ENCODE results near the gene IGF1R.

The IGF1R gene

DNA sequence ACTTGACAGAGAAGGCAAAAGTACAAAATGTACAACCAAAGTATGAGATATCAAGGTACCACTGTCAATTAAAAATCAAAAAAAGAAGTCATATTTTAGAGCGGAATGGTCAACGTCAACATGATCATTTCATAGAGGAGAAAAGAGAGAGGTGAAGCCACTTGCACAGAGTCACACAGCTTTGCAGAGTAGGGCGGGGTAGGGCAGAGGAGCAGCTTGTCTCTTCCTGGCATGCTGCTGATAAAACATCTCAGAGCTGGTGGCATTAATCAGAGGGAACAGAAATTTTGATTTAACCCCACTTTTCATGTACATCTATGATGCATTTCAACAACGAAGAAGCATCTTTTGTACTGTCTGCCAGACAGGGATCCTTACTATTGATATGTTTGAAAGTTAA lies 5.2 kb upstream of the IGF1R start:
- Histone ChIP-seq H3K4me3 (ENCODE audit: low read depth, low read length) (no peak overlapping the region), H3K36me3 (no peaks in the 10 kb centered on the region), H3K27me3 (peaks cover 91% of the 10 kb centered on the region), H3K9me3 (no peaks in the 10 kb centered on the region; the same call in 1 of the 2 replicates), H3K4me1 (no peaks in the 10 kb centered on the region)
- no peak for DNase-seq
- TF ChIP-seq, protein P1, sequence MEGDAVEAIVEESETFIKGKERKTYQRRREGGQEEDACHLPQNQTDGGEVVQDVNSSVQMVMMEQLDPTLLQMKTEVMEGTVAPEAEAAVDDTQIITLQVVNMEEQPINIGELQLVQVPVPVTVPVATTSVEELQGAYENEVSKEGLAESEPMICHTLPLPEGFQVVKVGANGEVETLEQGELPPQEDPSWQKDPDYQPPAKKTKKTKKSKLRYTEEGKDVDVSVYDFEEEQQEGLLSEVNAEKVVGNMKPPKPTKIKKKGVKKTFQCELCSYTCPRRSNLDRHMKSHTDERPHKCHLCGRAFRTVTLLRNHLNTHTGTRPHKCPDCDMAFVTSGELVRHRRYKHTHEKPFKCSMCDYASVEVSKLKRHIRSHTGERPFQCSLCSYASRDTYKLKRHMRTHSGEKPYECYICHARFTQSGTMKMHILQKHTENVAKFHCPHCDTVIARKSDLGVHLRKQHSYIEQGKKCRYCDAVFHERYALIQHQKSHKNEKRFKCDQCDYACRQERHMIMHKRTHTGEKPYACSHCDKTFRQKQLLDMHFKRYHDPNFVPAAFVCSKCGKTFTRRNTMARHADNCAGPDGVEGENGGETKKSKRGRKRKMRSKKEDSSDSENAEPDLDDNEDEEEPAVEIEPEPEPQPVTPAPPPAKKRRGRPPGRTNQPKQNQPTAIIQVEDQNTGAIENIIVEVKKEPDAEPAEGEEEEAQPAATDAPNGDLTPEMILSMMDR (IDR thresholded peaks at IDR 0.05; ENCODE audit: low read depth, low read length): no peak

DNA sequence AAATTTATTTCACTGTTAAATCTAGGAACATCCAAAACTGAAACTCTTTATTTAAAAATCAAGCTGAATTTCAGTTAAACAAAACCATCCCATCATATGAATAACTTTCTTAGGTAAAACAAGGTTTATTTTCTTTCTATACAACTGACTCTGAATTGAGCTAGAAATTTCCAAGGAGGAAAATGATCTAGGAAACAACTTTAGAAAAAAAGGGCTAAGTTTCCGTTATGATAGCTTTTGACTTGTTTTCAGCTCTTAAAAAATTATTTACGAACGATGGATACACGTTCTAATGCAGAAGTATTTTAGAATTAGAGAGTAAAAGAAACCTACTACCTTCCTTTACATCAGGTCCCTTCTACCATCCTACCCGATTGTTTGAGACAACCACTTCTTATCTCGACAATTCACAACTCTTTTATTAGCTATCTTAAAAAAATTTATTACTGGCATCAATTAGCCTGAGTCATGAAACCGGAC lies 1.8 kb upstream of the IGF1R start:
- TF ChIP-seq, protein P1 (IDR thresholded peaks at IDR 0.05; ENCODE audit: low read depth, low read length): no peak
- Histone ChIP-seq H3K4me1 (no peaks in the 10 kb centered on the region), H3K9me3 (no peaks in the 10 kb centered on the region; the same call in 1 of the 2 replicates), H3K36me3 (peaks cover 10% of the 10 kb centered on the region), H3K4me3 (ENCODE audit: low read depth, low read length) (peak overlapping the region; percentile 82), H3K27me3 (peaks cover 57% of the 10 kb centered on the region)
- no peak for DNase-seq

DNA sequence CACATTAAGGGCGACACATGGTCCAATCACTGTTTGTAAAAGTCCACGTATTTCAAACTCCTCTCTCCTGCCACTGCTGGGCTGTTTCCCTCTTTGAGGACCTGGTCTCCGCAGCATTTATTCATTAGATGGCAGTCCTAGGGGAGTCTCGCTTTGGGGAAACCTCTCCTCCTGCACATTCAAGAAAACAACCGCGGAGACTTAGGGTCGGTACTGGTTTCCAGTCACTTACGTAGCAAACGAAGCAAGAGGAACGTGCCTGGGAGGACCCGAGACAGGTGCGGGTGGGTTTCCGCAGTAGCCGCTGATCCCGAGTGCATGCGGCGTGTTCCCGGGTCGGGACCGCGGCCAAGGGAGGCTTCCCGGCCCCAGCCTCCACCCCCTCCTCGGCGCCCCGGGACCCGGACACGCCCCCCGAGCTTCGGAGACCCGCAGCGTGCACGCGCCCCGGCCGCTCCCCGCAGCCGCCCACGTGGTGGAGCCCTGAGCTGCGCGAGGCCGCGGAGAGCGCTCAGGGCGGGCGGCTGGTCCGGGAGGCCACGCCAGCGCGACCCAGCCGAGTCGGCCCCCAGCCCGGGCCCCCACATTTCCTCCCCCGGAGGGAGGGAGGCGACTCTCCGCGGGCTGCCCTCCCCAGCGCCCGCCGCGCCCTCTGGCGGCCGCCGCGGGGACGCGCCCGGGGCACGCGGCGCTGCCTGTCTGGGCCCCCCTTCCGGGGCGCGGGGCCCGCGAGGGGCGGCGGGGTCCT lies 1.1 kb upstream of the IGF1R start:
- peaks cover 50% of the 10 kb centered on the region for H3K27me3 ChIP-seq
- peak overlapping the region; percentile 82 for H3K4me3 ChIP-seq (ENCODE audit: low read depth, low read length)
- peak; percentile 81 for DNase-seq
- TF ChIP-seq, protein P1 (IDR thresholded peaks at IDR 0.05; ENCODE audit: low read depth, low read length): no peak; the same call in 1 of the 2 replicates
- H3K36me3 ChIP-seq: peaks cover 10% of the 10 kb centered on the region
- H3K9me3 ChIP-seq: no peaks in the 10 kb centered on the region; the same call in 1 of the 2 replicates
- no peaks in the 10 kb centered on the region for H3K4me1 ChIP-seq

DNA sequence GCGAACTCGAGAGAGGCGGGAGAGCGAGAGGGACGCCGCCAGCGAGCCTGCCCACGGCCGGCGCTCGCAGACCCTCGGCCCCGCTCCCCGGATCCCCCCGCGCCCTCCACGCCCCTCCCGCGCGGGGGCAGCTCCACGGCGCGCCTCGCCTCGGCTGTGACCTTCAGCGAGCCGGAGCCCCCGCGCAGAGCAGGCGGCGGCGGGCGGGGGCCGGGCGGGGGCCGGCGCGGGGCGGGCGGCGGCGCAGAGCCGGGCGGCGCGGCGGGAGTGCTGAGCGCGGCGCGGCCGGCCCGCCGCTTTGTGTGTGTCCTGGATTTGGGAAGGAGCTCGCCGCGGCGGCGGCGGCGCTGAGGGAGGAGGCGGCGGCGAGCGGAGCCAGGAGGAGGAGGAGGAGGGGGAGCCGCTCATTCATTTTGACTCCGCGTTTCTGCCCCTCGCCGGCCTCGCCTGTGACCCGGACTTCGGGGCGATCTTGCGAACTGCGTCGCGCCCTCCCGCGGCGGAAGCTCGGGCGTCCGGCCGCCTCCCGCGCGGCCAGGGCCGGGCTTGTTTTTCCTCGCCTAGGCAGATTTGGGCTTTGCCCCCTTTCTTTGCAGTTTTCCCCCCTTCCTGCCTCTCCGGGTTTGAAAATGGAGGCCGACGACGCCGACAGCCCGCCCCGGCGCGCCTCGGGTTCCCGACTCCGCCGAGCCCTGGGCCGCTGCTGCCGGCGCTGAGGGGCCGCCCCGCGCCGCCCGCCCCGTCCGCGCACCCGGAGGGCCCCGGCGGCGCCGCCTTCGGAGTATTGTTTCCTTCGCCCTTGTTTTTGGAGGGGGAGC lies 524 bp downstream of the IGF1R start:
- H3K27me3 ChIP-seq: peaks cover 34% of the 10 kb centered on the region
- TF ChIP-seq, protein P1 (IDR thresholded peaks at IDR 0.05; ENCODE audit: low read depth, low read length): peak; percentile 5; the same call in 1 of the 2 replicates
- DNase-seq: peak; percentile 65
- no peaks in the 10 kb centered on the region; the same call in 1 of the 2 replicates for H3K4me1 ChIP-seq
- no peaks in the 10 kb centered on the region for H3K9me3 ChIP-seq
- peak overlapping the region; percentile 95 for H3K4me3 ChIP-seq (ENCODE audit: low read depth, low read length)
- H3K36me3 ChIP-seq: peaks cover 10% of the 10 kb centered on the region

DNA sequence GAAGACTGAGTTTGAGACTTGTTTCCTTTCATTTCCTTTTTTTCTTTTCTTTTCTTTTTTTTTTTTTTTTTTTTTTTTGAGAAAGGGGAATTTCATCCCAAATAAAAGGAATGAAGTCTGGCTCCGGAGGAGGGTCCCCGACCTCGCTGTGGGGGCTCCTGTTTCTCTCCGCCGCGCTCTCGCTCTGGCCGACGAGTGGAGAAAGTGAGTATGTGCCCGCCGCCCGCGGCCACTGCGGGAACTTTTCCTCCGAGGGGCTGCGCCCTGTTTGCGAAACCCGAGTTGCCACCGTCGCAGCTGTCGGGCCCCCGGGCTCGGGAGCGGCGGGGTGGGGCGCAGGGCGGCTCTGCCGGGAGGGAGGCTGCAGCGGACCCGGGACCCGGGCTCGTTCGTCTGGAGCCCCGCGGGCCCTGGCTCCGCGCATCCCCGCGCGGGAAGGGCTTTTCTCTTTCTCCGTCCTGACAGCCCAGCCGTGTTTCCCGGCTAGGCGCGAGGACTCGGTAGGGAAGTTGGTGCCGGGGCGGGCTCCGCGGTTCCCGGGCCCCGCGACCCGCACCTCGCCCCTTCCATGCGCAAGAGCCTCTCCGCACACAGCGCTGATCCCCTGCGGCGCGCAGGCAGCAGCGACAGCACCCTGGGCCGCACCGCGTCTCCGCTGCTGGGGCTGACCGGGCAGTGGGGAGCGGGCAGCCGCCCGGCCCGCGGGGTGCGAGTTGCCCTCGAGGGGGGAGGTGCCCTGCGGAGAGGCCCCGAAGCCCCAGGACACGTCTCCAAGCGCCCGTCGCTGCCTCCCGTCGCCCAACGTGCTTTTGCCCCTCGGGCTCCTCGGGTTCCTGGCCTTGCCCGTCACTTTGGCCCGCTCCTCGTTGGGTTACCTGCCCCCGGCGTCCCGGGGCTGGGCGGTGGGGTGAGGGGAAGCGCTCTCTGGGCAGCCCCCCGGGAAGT lies 1.4 kb downstream of the IGF1R start:
- peak; percentile 54 for DNase-seq
- TF ChIP-seq, protein P1 (IDR thresholded peaks at IDR 0.05; ENCODE audit: low read depth, low read length): no peak
- H3K27me3 ChIP-seq: peaks cover 25% of the 10 kb centered on the region
- H3K4me1 ChIP-seq: peaks cover 4% of the 10 kb centered on the region
- H3K36me3 ChIP-seq: peaks cover 10% of the 10 kb centered on the region
- H3K4me3 ChIP-seq (ENCODE audit: low read depth, low read length): peak overlapping the region; percentile 95
- no peaks in the 10 kb centered on the region for H3K9me3 ChIP-seq

Measured in BE2C (cell line).